Neural crest cell (in vitro differentiated cells): Measurements from ENCODE around the gene TMEM107. TPM values are rescaled to one million over a fixed set of nuclear protein-coding genes. Genes with fewer than 3 reads are reported as not detected.

ENCODE experiments used
- DNase-seq: peaks from one replicate; pipeline ENCODE4 v3.0.0; 2021; ENCODE audit warnings: low read depth, mixed read lengths, low spot score
- H3K27ac Mint-ChIP-seq: one replicate; pipeline ENCODE4 v1.8.0; 2021; ENCODE audit warnings: mild to moderate bottlenecking, mixed read lengths; ENCODE audit not compliant: unreplicated experiment
- H3K27me3 Mint-ChIP-seq: 2 replicates; pipeline ENCODE4 v1.8.0; 2021; ENCODE audit warnings: low read depth, mild to moderate bottlenecking, mixed read lengths
- H3K36me3 Mint-ChIP-seq: 2 replicates; pipeline ENCODE4 v1.8.0; 2021; ENCODE audit warnings: low read depth, mild to moderate bottlenecking, mixed read lengths
- H3K4me1 Mint-ChIP-seq: 2 replicates; pipeline ENCODE4 v1.8.0; 2021; ENCODE audit warnings: mixed read lengths
- H3K4me3 Mint-ChIP-seq: one replicate; pipeline ENCODE4 v1.8.0; 2021; ENCODE audit warnings: mild to moderate bottlenecking, mixed read lengths
- H3K9me3 Mint-ChIP-seq: 2 replicates; pipeline ENCODE4 v1.8.0; 2021; ENCODE audit warnings: mixed read lengths
- total RNA-seq: library from RNA; stranded (reverse); gene quantifications from 2 replicates; pipeline ENCODE4 v1.2.1, GENCODE V29; 2021
- TF ChIP-seq, protein P1 (sequence below): fragments of 200-600 bp; sonication (generic); conservative IDR thresholded peaks from 2 replicates; pipeline ENCODE4 v1.5.0; 2021; ENCODE audit warnings: antibody characterized with exemption, mild to moderate bottlenecking

TMEM107 gene
- total RNA-seq, 1 donor from 2014 or later, result 41.4 TPM

DNA sequence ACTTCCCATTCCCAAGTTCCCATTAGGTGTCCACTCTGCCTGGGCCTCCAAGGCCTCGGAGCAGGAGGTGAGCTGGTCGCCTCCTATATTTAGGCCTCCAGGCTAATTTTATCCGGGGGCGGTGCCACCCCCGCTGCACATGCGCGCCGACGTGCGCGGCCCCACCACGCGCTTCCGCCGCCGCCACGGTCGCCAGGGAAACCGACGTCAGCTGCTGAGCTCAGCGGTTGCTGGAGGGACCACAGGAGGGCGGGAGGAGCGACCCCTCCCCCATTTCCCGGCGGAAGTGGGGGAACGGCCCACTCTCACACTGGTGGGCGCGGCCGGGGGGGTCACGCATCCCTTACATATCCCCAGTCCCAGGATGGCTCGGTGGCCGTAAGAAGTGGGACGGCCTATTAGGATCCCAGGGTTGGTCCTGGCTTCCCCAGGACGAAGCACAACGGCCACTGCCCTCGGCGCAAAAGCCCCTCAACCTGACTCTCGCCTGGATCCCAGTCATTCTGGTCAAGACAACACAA is 25.0 kb downstream of the TMEM107 start:
- DNase-seq, result peak; percentile 71
- Mint-ChIP-seq H3K27me3 (no peaks in the 10 kb centered on the region), H3K36me3 (peaks cover 1% of the 10 kb centered on the region), H3K4me3 (peak overlapping the region; percentile 96), H3K9me3 (no peaks in the 10 kb centered on the region), H3K27ac (peak overlapping the region; percentile 94), H3K4me1 (peaks cover 6% of the 10 kb centered on the region)
- TF ChIP-seq, protein P1, sequence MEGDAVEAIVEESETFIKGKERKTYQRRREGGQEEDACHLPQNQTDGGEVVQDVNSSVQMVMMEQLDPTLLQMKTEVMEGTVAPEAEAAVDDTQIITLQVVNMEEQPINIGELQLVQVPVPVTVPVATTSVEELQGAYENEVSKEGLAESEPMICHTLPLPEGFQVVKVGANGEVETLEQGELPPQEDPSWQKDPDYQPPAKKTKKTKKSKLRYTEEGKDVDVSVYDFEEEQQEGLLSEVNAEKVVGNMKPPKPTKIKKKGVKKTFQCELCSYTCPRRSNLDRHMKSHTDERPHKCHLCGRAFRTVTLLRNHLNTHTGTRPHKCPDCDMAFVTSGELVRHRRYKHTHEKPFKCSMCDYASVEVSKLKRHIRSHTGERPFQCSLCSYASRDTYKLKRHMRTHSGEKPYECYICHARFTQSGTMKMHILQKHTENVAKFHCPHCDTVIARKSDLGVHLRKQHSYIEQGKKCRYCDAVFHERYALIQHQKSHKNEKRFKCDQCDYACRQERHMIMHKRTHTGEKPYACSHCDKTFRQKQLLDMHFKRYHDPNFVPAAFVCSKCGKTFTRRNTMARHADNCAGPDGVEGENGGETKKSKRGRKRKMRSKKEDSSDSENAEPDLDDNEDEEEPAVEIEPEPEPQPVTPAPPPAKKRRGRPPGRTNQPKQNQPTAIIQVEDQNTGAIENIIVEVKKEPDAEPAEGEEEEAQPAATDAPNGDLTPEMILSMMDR, result no peak

DNA sequence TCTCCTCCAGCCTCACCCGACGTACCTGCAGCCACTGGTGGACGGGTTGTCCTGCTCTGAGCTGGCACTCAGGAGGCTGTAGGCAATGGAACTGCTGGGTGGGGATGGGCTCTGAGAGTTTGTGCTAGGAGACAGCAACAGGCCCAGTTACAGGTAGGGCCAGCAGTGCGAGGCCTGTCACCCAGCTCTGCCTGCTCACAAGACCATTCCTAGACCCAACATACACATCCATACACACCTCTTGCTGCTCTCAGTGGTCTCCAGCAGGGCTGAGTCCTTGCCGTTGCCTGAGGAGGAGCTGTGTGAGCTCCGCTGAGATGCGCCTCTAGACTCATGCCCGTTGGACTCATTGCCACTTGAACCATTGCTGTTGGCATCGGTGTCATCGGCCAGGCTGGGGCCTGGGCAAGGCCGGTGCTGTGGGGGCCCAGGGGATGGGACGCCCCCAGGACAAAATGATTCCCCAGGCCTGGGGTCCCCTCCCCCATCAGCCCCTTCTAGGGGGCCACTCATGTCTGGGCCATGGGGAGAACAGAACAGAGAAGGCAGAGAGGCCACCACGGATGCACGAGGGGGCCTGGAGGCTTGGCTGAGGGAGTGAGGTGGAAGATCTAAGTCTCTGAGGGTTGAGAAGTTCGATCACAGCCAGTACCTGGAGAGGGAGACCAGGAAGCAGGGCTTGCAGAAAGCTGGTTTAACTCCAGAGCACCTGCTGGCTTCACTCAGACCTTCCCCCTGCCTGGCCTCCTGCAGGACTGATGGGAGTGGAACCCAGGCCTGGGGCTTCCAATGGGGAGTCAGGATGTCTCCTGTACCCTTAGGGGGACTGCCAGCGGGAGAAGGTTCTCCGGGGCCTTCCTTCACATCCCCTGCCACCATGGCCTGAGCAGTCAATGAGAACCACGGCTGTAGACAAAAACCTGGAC is 25.7 kb downstream of the TMEM107 start:
- Mint-ChIP-seq H3K4me3 (peak overlapping the region; percentile 96), H3K4me1 (peaks cover 6% of the 10 kb centered on the region), H3K27ac (peak overlapping the region; percentile 12)

DNA sequence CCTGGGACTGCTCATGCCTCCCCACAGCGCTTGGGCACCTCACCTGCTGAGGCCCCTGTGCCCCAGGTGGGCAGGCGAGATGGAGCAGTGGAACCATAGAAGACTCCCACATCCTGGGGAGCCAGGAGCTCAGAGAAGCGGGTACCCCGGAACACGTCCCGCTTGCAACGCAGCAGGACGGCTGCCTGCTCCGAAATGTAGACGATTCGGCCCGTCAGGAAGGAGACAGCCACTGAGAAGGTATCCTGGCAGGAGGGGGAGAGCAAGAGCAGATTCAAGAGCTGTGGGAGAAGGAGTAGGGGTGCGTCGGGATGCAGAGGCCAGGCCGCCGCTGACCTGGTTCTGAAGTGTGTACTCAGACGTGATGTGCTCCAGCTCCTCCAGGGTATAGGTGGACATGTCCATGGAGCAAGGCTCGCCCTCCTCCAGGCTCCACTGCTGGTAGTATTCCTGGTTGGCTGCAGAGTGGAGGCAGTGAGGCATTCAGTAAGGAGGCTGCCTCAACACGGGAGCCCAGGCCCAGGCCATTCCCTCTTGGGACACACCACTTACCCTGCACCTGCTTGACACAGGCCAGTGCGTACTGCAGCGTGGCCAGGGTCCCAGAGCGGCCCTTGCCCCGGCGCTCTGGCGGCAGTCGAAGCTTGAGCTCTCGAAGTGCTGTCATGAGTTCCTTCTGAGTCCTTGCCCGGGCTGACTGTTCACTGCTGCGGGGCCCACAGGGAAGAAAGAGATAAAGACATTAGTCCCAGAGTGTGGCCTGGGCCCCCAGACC is 26.6 kb downstream of the TMEM107 start:
- Mint-ChIP-seq H3K36me3 (peaks cover 4% of the 10 kb centered on the region), H3K4me1 (peaks cover 6% of the 10 kb centered on the region), H3K27me3 (no peaks in the 10 kb centered on the region), H3K4me3 (peak overlapping the region; percentile 50), H3K9me3 (no peaks in the 10 kb centered on the region), H3K27ac (no peak overlapping the region)
- DNase-seq, result no peak
- TF ChIP-seq, protein P1, result no peak

More for the DNA sequence above, 25.7 kb downstream of the TMEM107 start:
- Mint-ChIP-seq H3K27me3 (no peaks in the 10 kb centered on the region), H3K36me3 (peaks cover 4% of the 10 kb centered on the region), H3K9me3 (no peaks in the 10 kb centered on the region)
- no peak for DNase-seq
- TF ChIP-seq, protein P1, result no peak

DNA sequence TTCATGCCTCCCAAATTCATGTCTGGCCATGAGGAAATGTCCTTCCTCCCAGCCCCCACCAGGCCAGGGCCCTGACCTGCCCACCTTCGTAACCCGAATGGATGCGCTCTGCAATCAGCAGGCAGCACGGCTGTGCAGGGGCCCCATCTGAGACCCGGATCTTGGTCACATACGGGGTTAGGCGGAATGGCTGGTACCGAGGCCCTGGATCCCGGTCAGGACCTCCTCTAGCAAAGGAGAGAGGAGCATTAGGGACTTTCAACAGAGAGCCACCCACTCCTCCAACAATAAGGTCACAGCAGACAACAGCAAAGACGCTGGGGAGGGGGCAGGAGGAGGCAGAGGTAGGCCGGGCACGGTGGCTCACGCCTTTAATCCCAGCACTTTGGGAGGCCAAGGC is 27.6 kb downstream of the TMEM107 start:
- TF ChIP-seq, protein P1, result no peak
- H3K27me3 Mint-ChIP-seq, result no peaks in the 10 kb centered on the region
- peaks cover 4% of the 10 kb centered on the region for H3K36me3 Mint-ChIP-seq
- no peak overlapping the region for H3K27ac Mint-ChIP-seq
- H3K4me1 Mint-ChIP-seq, result peaks cover 6% of the 10 kb centered on the region
- no peaks in the 10 kb centered on the region for H3K9me3 Mint-ChIP-seq
- DNase-seq, result no peak
- peak overlapping the region; percentile 19 for H3K4me3 Mint-ChIP-seq

DNA sequence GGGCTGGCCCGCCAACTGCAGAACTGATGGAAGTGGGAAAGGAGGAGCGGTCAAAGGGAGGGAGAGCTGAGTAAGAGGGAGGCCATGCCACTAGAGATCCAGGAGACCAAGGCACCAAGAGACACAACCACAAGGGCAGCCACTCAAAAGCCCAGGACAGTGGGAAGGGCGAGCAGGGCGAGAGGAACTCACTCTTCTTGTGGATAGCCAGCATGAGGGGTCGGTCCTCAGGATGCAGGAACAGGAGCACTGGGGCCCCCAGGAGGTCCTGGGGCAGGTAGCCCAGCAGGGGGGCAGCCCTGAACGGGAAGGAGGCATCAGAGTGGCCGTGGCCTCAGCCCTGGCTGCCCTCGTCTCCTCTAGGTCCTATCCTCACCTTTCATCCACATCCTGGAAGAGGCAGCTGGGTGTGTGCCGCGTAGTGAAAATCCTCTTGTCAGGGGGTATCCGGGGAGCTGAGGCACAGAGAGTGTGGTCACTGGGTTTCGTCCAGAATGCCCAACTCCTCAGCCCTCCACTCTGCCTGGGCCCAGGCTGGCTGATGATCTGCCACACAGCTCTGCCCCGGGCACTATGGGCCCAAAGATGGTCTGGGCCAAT is 28.3 kb downstream of the TMEM107 start:
- no peaks in the 10 kb centered on the region for H3K9me3 Mint-ChIP-seq
- DNase-seq, result no peak
- H3K4me3 Mint-ChIP-seq, result no peak overlapping the region
- no peaks in the 10 kb centered on the region for H3K27me3 Mint-ChIP-seq
- TF ChIP-seq, protein P1, result no peak
- peaks cover 6% of the 10 kb centered on the region for H3K4me1 Mint-ChIP-seq
- peaks cover 4% of the 10 kb centered on the region for H3K36me3 Mint-ChIP-seq
- peak overlapping the region; percentile 78 for H3K27ac Mint-ChIP-seq
